Cardiac muscle cell (in vitro differentiated cells and primary cell): ENCODE data around the gene VWA8. TPM values are rescaled to one million over a fixed set of nuclear protein-coding genes. Genes with fewer than 3 reads are reported as not detected.

Experiments
- DNase-seq, 2 donors: peaks; one replicate each; pipeline versions ENCODE4 v3.0.0 to v3.0.0-alpha.2; 2010 to 2017; ENCODE audit warnings: low read depth in 1 of 2, low spot score in 1 of 2
- H3K27ac ChIP-seq: fragments of 200-600 bp; sonication (generic); 2 replicates; pipeline ENCODE4 v1.5.1; 2016
- H3K27me3 ChIP-seq: fragments of 200-600 bp; sonication (generic); 2 replicates; pipeline ENCODE4 v1.6.0; 2016; ENCODE audit warnings: control low read depth
- H3K36me3 ChIP-seq: fragments of 200-600 bp; sonication (generic); 2 replicates; pipeline ENCODE4 v1.5.1; 2016; ENCODE audit warnings: control low read depth
- H3K4me1 ChIP-seq: fragments of 200-600 bp; sonication (generic); 2 replicates; pipeline ENCODE4 v1.8.1; 2017; ENCODE audit warnings: low read depth, mild to moderate bottlenecking, mixed run types
- H3K4me3 ChIP-seq: fragments of 200-600 bp; sonication (generic); 2 replicates; pipeline ENCODE4 v1.5.1; 2016; ENCODE audit warnings: mild to moderate bottlenecking
- H3K9me3 ChIP-seq: fragments of 200-600 bp; sonication (generic); 2 replicates; pipeline ENCODE4 v1.5.1; 2017; ENCODE audit warnings: low read depth, mild to moderate bottlenecking, control low read depth
- polyA plus RNA-seq: library from polyadenylated mRNA; unstranded; fragments of >200 nt; fragmentation: Nextera tagmentation; extraction: Ambion mirVana; gene quantifications from 2 replicates; pipeline ENCODE4 v1.2.1, GENCODE V29; 2016
- total RNA-seq: library from RNA; depleted of rRNA; stranded (reverse); fragments of >200 nt; gene quantifications from 2 replicates; pipeline ENCODE4 v1.2.3, GENCODE V29; 2016
- TF ChIP-seq, protein P1 (sequence below): IDR thresholded peaks from 2 replicates; pipeline ENCODE4 v1.5.1; 2012; ENCODE audit warnings: low read depth, mild to moderate bottlenecking, low read length

The VWA8 gene
- total and polyA plus RNA-seq, 2 experiments from 2014 or later = 9.4 to 22.9 TPM

DNA sequence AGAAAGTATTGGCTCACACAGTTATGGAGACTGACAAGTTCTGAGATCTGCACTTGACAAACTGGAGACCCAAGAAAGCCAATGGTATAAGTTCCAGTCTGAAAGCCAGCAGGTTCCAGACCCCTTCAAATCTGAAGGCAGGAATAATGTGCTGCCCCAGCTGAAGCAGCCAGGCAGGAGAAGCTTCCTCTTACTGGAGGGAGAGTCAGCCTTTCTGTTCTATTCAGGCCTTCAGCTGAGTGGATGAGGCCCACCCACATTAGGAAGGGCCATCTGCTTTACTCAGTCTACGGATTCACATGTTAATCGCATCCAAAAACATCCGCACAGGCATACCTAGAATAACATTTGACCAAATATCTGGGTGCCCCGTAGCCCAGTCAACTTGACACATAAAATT is 8.2 kb upstream of the VWA8 start:
- TF ChIP-seq, protein P1, sequence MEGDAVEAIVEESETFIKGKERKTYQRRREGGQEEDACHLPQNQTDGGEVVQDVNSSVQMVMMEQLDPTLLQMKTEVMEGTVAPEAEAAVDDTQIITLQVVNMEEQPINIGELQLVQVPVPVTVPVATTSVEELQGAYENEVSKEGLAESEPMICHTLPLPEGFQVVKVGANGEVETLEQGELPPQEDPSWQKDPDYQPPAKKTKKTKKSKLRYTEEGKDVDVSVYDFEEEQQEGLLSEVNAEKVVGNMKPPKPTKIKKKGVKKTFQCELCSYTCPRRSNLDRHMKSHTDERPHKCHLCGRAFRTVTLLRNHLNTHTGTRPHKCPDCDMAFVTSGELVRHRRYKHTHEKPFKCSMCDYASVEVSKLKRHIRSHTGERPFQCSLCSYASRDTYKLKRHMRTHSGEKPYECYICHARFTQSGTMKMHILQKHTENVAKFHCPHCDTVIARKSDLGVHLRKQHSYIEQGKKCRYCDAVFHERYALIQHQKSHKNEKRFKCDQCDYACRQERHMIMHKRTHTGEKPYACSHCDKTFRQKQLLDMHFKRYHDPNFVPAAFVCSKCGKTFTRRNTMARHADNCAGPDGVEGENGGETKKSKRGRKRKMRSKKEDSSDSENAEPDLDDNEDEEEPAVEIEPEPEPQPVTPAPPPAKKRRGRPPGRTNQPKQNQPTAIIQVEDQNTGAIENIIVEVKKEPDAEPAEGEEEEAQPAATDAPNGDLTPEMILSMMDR = no peak
- no peaks in the 10 kb centered on the region for H3K4me1 ChIP-seq
- H3K27ac ChIP-seq = no peak overlapping the region
- H3K9me3 ChIP-seq = no peaks in the 10 kb centered on the region
- no peaks in the 10 kb centered on the region for H3K27me3 ChIP-seq
- no peak overlapping the region for H3K4me3 ChIP-seq
- DNase-seq = no peak
- H3K36me3 ChIP-seq = no peaks in the 10 kb centered on the region

DNA sequence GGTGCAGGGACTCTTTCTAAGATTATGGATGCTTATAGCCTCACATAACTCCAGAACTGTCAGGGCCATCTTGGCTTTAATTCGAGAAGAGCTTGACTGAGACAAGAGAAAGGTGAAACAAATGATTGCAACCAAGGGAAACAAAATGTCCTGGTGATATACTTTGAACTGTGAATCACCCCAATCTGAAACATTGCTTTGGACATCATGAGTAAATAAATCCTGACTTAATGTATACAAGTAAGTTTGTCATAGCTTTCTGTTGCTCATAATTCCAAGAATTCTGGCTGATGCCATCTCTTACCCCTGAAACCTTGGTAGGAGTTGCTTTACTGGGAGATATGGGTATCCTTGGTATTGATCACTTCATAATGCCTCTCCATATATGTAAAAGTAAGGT is 5.8 kb upstream of the VWA8 start:
- H3K4me1 ChIP-seq = peaks cover 4% of the 10 kb centered on the region
- TF ChIP-seq, protein P1 = no peak

DNA sequence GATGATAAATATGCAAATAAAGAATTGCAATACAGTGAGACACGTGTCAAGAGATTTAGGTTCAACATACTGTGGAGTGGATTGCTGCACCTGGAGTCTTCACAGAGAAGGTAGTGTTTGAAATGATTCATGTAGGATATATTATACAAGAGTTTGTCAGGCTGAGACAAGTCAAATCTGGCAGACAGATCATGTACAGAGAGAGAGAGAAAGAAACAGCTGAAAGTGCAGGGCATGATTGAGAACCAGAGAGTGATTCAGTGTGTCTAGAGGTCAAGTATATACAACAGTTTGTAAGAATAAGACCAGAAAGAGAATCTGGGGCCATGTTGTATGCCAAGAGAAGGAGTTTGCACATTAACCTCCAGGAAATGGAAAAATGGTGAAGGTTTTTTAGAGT is 2.1 kb upstream of the VWA8 start:
- no peak overlapping the region for H3K4me3 ChIP-seq
- peaks cover 16% of the 10 kb centered on the region for H3K4me1 ChIP-seq
- no peaks in the 10 kb centered on the region for H3K27me3 ChIP-seq
- no peak overlapping the region for H3K27ac ChIP-seq
- no peaks in the 10 kb centered on the region for H3K9me3 ChIP-seq
- TF ChIP-seq, protein P1 = no peak
- no peak for DNase-seq
- no peaks in the 10 kb centered on the region for H3K36me3 ChIP-seq

More for the DNA sequence above, 5.8 kb upstream of the VWA8 start:
- Histone ChIP-seq H3K9me3 (no peaks in the 10 kb centered on the region), H3K27ac (no peak overlapping the region), H3K4me3 (no peak overlapping the region), H3K27me3 (no peaks in the 10 kb centered on the region), H3K36me3 (no peaks in the 10 kb centered on the region)
- no peak for DNase-seq

DNA sequence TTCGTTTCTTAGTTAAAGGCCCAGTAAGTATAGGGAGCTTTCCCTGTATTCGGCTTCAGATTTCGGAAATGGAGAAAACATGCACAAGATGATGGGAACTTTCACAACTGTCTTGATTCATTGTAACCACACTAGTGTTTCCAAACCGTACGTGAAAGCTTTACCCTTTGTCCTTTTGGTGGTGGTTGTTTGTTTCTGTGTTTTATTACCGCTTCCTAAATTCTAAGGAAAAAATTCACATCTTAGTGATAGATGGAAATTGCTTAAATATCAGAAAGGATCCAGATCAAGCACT is 504 bp upstream of the VWA8 start:
- Histone ChIP-seq H3K4me1 (peaks cover 16% of the 10 kb centered on the region), H3K9me3 (no peaks in the 10 kb centered on the region), H3K27me3 (no peaks in the 10 kb centered on the region), H3K36me3 (no peaks in the 10 kb centered on the region), H3K4me3 (peak overlapping the region; percentile 83), H3K27ac (peak overlapping the region; percentile 97)
- DNase-seq = no peak
- TF ChIP-seq, protein P1 = no peak

DNA sequence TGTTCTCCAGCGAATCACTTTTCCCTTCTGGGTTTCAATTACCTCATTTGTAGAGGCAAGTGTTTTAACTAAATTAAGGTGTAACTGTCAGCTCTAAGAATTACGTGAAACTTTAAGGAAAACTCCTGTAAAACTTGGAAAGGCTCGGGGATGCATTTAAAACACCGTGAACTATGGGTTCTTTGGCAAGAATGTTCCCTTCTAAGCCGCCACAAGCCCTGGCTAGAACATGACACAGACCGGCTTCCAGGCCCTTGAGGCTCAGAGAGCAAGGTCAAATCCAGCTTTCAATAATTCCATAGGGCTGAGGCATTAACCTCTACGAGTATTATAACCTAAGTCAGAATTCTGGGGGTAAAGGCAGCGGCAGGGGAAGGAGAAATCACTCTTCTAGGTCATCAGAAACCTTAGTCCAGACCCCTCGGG is 685 bp downstream of the VWA8 start:
- H3K4me3 ChIP-seq = peak overlapping the region; percentile 83
- H3K4me1 ChIP-seq = peaks cover 17% of the 10 kb centered on the region
- H3K9me3 ChIP-seq = no peaks in the 10 kb centered on the region
- TF ChIP-seq, protein P1 = no peak
- no peaks in the 10 kb centered on the region for H3K36me3 ChIP-seq
- peak; percentile 41 to 59 for DNase-seq
- H3K27ac ChIP-seq = peak overlapping the region; percentile 97
- no peaks in the 10 kb centered on the region for H3K27me3 ChIP-seq

DNA sequence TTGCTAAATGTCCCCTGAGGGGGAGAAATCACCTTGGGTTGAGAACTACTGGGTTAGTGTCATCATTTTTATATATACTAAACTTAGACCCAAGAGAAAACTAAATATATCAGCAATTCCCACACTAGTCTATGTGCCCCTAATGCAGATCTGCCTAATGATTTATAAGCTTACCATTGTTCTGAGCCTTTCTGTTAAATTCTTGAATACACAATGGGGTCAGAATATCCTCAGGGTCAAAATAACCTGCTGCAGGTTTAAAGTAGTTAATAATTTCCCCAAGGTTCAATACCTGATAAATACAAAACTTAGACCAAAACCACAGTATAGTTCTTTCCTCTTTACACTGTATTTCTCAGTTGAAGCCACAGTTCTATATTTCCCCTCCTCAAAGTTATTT is 4.6 kb downstream of the VWA8 start:
- no peak for DNase-seq
- H3K9me3 ChIP-seq = no peaks in the 10 kb centered on the region

More for the DNA sequence above, 4.6 kb downstream of the VWA8 start:
- peaks cover 17% of the 10 kb centered on the region for H3K4me1 ChIP-seq
- no peaks in the 10 kb centered on the region for H3K36me3 ChIP-seq
- TF ChIP-seq, protein P1 = no peak
- H3K27ac ChIP-seq = no peak overlapping the region
- H3K27me3 ChIP-seq = no peaks in the 10 kb centered on the region
- H3K4me3 ChIP-seq = no peak overlapping the region
